BLaER1 (cell line): ENCODE data around the gene CASZ1.

ENCODE experiments used
- H3K27ac ChIP-seq: shearing (Covaris generic); formaldehyde crosslinking; 2 replicates; pipeline ENCODE4 v1.8.1; 2022
- H3K27me3 ChIP-seq: shearing (Covaris generic); formaldehyde crosslinking; 2 replicates; pipeline ENCODE4 v1.8.1; 2022
- H3K36me3 ChIP-seq: shearing (Covaris generic); formaldehyde crosslinking; 2 replicates; pipeline ENCODE4 v1.8.1; 2022
- H3K4me1 ChIP-seq: shearing (Covaris generic); formaldehyde crosslinking; 2 replicates; pipeline ENCODE4 v1.8.1; 2022
- H3K4me2 ChIP-seq: shearing (Covaris generic); formaldehyde crosslinking; 2 replicates; pipeline ENCODE4 v1.8.1; 2022
- H3K4me3 ChIP-seq: shearing (Covaris generic); formaldehyde crosslinking; 2 replicates; pipeline ENCODE4 v1.8.1; 2022
- H3K9ac ChIP-seq: shearing (Covaris generic); formaldehyde crosslinking; 2 replicates; pipeline ENCODE4 v1.8.1; 2022
- H3K9me3 ChIP-seq: shearing (Covaris generic); formaldehyde crosslinking; 2 replicates; pipeline ENCODE4 v1.8.1; 2022
- H4K20me1 ChIP-seq: shearing (Covaris generic); formaldehyde crosslinking; 2 replicates; pipeline ENCODE4 v1.8.1; 2022
- Cebpa-rat ChIP-seq: shearing (Covaris generic); IDR thresholded peaks from 2 replicates; pipeline ENCODE4 v1.8.1; 2022

CASZ1 gene

GRCh38 chr1:10647414-10648170 lies 148.9 kb downstream of the CASZ1 start:
- no peak for TF ChIP-seq Cebpa-rat
- no peak overlapping the region for H3K4me2 ChIP-seq
- H3K9me3 ChIP-seq = no peaks in the 10 kb centered on the region
- H3K27me3 ChIP-seq = no peaks in the 10 kb centered on the region
- H3K4me1 ChIP-seq = no peaks in the 10 kb centered on the region
- H3K27ac ChIP-seq = no peak overlapping the region
- no peaks in the 10 kb centered on the region for H4K20me1 ChIP-seq
- no peak overlapping the region for H3K4me3 ChIP-seq
- no peaks in the 10 kb centered on the region; the same call in 1 of the 2 replicates for H3K36me3 ChIP-seq
- no peak overlapping the region for H3K9ac ChIP-seq

- Histone ChIP-seq H3K4me1 (no peaks in the 10 kb centered on the region), H3K9me3 (no peaks in the 10 kb centered on the region), H3K4me3 (no peak overlapping the region), H3K36me3 (no peaks in the 10 kb centered on the region; the same call in 1 of the 2 replicates), H4K20me1 (no peaks in the 10 kb centered on the region), H3K27ac (no peak overlapping the region), H3K9ac (no peak overlapping the region), H3K4me2 (no peak overlapping the region), H3K27me3 (no peaks in the 10 kb centered on the region)
- TF ChIP-seq Cebpa-rat = no peak
These were observed 150.0 kb downstream of the CASZ1 start for GRCh38 chr1:10646347-10646861.

- Histone ChIP-seq H3K4me1 (peaks cover 9% of the 10 kb centered on the region; the same call in 1 of the 2 replicates), H3K36me3 (peaks cover under 1% of the 10 kb centered on the region; the same call in 1 of the 2 replicates), H3K9me3 (no peaks in the 10 kb centered on the region), H3K27me3 (no peaks in the 10 kb centered on the region), H3K9ac (no peak overlapping the region), H3K4me2 (no peak overlapping the region), H4K20me1 (no peaks in the 10 kb centered on the region), H3K4me3 (no peak overlapping the region), H3K27ac (no peak overlapping the region)
- no peak for TF ChIP-seq Cebpa-rat
These were observed 151.9 kb downstream of the CASZ1 start for GRCh38 chr1:10644307-10645128.

GRCh38 chr1:10643607-10644306 lies 152.7 kb downstream of the CASZ1 start:
- no peak for TF ChIP-seq Cebpa-rat
- Histone ChIP-seq H3K27ac (no peak overlapping the region), H3K9ac (no peak overlapping the region), H3K4me2 (no peak overlapping the region), H3K36me3 (peaks cover 4% of the 10 kb centered on the region; the same call in 1 of the 2 replicates), H4K20me1 (no peaks in the 10 kb centered on the region), H3K27me3 (no peaks in the 10 kb centered on the region), H3K4me3 (no peak overlapping the region), H3K9me3 (no peaks in the 10 kb centered on the region), H3K4me1 (peaks cover 9% of the 10 kb centered on the region; the same call in 1 of the 2 replicates)

- H4K20me1 ChIP-seq = no peaks in the 10 kb centered on the region
- no peak overlapping the region for H3K4me3 ChIP-seq
- H3K9me3 ChIP-seq = no peaks in the 10 kb centered on the region
- no peak for TF ChIP-seq Cebpa-rat
- peaks cover 21% of the 10 kb centered on the region for H3K4me1 ChIP-seq
- H3K9ac ChIP-seq = no peak overlapping the region
- peaks cover 4% of the 10 kb centered on the region; the same call in 1 of the 2 replicates for H3K36me3 ChIP-seq
- H3K27ac ChIP-seq = no peak overlapping the region
- H3K4me2 ChIP-seq = no peak overlapping the region
- H3K27me3 ChIP-seq = no peaks in the 10 kb centered on the region
These were observed 153.9 kb downstream of the CASZ1 start for GRCh38 chr1:10642403-10643080.

- no peak overlapping the region for H3K4me2 ChIP-seq
- H3K4me1 ChIP-seq = peaks cover 26% of the 10 kb centered on the region
- H3K9me3 ChIP-seq = no peaks in the 10 kb centered on the region
- H4K20me1 ChIP-seq = no peaks in the 10 kb centered on the region
- H3K9ac ChIP-seq = no peak overlapping the region
- TF ChIP-seq Cebpa-rat = no peak
- no peak overlapping the region for H3K27ac ChIP-seq
- no peak overlapping the region for H3K4me3 ChIP-seq
- no peaks in the 10 kb centered on the region for H3K27me3 ChIP-seq
- peaks cover 4% of the 10 kb centered on the region; the same call in 1 of the 2 replicates for H3K36me3 ChIP-seq
These were observed 154.5 kb downstream of the CASZ1 start for GRCh38 chr1:10641976-10642375.

GRCh38 chr1:10640843-10641553 lies 155.4 kb downstream of the CASZ1 start:
- no peaks in the 10 kb centered on the region for H4K20me1 ChIP-seq
- H3K27ac ChIP-seq = no peak overlapping the region
- peaks cover 30% of the 10 kb centered on the region for H3K4me1 ChIP-seq
- peaks cover 4% of the 10 kb centered on the region; the same call in 1 of the 2 replicates for H3K36me3 ChIP-seq
- H3K9ac ChIP-seq = no peak overlapping the region
- no peak for TF ChIP-seq Cebpa-rat
- H3K4me2 ChIP-seq = no peak overlapping the region
- H3K4me3 ChIP-seq = no peak overlapping the region
- H3K27me3 ChIP-seq = no peaks in the 10 kb centered on the region
- no peaks in the 10 kb centered on the region for H3K9me3 ChIP-seq

- TF ChIP-seq Cebpa-rat = no peak
- H3K9me3 ChIP-seq = no peaks in the 10 kb centered on the region
- no peak overlapping the region for H3K27ac ChIP-seq
- H3K4me3 ChIP-seq = no peak overlapping the region
- H3K4me2 ChIP-seq = no peak overlapping the region
- H3K36me3 ChIP-seq = peaks cover 4% of the 10 kb centered on the region; the same call in 1 of the 2 replicates
- no peak overlapping the region for H3K9ac ChIP-seq
- H4K20me1 ChIP-seq = no peaks in the 10 kb centered on the region
- no peaks in the 10 kb centered on the region for H3K27me3 ChIP-seq
- peaks cover 40% of the 10 kb centered on the region for H3K4me1 ChIP-seq
These were observed 156.5 kb downstream of the CASZ1 start for GRCh38 chr1:10639775-10640578.
